Pancreas (tissue), 10 donors: Measurements from ENCODE around the gene TRIM34. TPM values are rescaled to one million over a fixed set of nuclear protein-coding genes. Genes with fewer than 3 reads are reported as not detected.
A peak's percentile ranks its signal among the peaks of the same experiment; 100 is the strongest.

Source experiments
- ATAC-seq, 4 donors: fragments of 200-7000 bp; cut with Tn5 transposase; one replicate each; pipeline versions ENCODE4 v1.8.0 to v1.9.1; 2020; ENCODE audit warnings: mild to moderate bottlenecking in 4 of 4, moderate library complexity in 4 of 4
- DNase-seq, 6 donors: peaks; one replicate each; pipeline ENCODE4 v3.0.0-alpha.2; 2020
- FAIRE-seq: peaks from 2 replicates; lab custom pipeline; 2012; peaks lifted over from hg19 to GRCh38; lab: Jason Lieb, UNC
- H3K27ac ChIP-seq, 4 donors: fragments of 200-600 bp; sonication (generic); 1 replicate in 3 of 4; 2 replicates in 1 of 4; pipeline versions ENCODE4 v1.5.0 to v1.8.0; 2020
- H3K27me3 ChIP-seq, 4 donors: fragments of 200-600 bp; one replicate each; pipeline ENCODE4 v1.8.0; 2021
- H3K36me3 ChIP-seq, 3 donors: fragments of 200-600 bp; sonication (generic) in 1 of 3; one replicate each; pipeline versions ENCODE4 v1.5.0 to v1.8.0; 2020 to 2021
- H3K4me1 ChIP-seq, 3 donors: fragments of 200-600 bp; one replicate each; pipeline ENCODE4 v1.8.0; 2021
- H3K4me3 ChIP-seq, 4 donors: fragments of 200-600 bp; sonication (generic) in 2 of 4; one replicate each; pipeline versions ENCODE4 v1.5.0 to v1.8.0; 2020 to 2021
- H3K9me3 ChIP-seq, 4 donors: fragments of 200-600 bp; one replicate each; pipeline ENCODE4 v1.8.0; 2021
- WGBS, 2 donors: extraction: QIAGEN DNeasy Blood & Tissue Kit; methylation state at CpG; one replicate each; pipeline ENCODE4 v1.1.7; 2013; 5-methylcytosine and 5-hydroxymethylcytosine counted together
- intact Hi-C, 3 donors: fragments of 100-400 bp; cut with DNase I; formaldehyde crosslinking; loops; one replicate each; pipeline versions ENCODE4 v1.11.1 to v1.14.2; 2022
- polyA plus RNA-seq, 2 donors: library from polyadenylated mRNA; stranded (reverse); fragments of 200-250 nt; gene quantifications; one replicate each; pipeline ENCODE4 v1.2.3, GENCODE V29; 2013
- total RNA-seq, 6 donors: library from RNA; stranded (reverse); fragmentation: NEBNext Ultra II Directional in 4 of 6; extraction: Animal tissue kit (Norgen Biotek cat#: 25700) in 4 of 6; gene quantifications; one replicate each; pipeline versions ENCODE4 v1.2.1 to v1.2.4, GENCODE V29; 2021 to 2023
- TF ChIP-seq, protein P1 (sequence below), 4 donors: fragments of 200-600 bp; sonication (generic) in 3 of 4; IDR thresholded peaks; one replicate each; pipeline versions ENCODE4 v1.5.0 to v1.8.0; 2021; ENCODE audit warnings: antibody characterized with exemption in 4 of 4
- donor health status: healthy with polysubstance abuse.
- donor health status: DM: no; HTN: no; CAD: no; lungs with moderate emphysema.
- donor health status: DM: no; HTN: no; CAD: no.
- donor health status: control.
- donor health status: control.
- donor health status: Bipolar disorder and iron deficiency.
- donor health status: DM: yes; HTN: yes; CAD: no.
- donor health status: DM: no; HTN: no; CAD: no.
- donor health status: DM: no; HTN: no; CAD: no.
- donor health status: DM: yes; HTN: yes; CAD: no.

TRIM34 gene
- total and polyA plus RNA-seq, 8 donors, result 0.54 to 5.6 (median 1.6) TPM

DNA sequence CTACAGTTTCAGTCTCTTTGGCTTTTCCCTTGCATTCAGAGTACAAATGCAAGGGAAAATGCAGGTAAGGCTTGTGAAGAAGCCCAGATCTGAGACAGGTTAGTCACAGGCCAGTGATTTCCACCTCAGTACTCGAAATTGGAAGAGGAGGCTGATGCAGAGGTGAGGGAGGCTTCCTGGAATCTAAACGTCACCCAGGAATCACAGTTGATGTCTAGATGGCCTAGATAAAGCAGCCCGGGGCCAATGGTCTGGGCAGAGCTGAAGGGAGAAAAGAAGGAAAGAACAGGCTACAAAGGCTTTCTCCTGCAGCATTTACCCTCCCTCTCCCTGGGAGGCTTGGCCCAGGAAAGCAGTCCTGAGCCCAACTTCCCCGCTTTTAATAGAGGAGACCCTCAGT lies 19.9 kb upstream of the TRIM34 start:
- Histone ChIP-seq H3K36me3 (no peaks in the 10 kb centered on the region), H3K4me1 (peaks cover 2 to 9% (median 6%) of the 10 kb centered on the region in 3 donors), H3K27me3 (no peaks in the 10 kb centered on the region), H3K4me3 (no peak overlapping the region), H3K9me3 (no peaks in the 10 kb centered on the region), H3K27ac (no peak overlapping the region)
- WGBS, 2 donors, result 68 to 75% methylated on average over 4 of the region's 4 CpGs
- FAIRE-seq (no peak), ATAC-seq (no peak), DNase-seq (no peak)
- TF ChIP-seq, protein P1, sequence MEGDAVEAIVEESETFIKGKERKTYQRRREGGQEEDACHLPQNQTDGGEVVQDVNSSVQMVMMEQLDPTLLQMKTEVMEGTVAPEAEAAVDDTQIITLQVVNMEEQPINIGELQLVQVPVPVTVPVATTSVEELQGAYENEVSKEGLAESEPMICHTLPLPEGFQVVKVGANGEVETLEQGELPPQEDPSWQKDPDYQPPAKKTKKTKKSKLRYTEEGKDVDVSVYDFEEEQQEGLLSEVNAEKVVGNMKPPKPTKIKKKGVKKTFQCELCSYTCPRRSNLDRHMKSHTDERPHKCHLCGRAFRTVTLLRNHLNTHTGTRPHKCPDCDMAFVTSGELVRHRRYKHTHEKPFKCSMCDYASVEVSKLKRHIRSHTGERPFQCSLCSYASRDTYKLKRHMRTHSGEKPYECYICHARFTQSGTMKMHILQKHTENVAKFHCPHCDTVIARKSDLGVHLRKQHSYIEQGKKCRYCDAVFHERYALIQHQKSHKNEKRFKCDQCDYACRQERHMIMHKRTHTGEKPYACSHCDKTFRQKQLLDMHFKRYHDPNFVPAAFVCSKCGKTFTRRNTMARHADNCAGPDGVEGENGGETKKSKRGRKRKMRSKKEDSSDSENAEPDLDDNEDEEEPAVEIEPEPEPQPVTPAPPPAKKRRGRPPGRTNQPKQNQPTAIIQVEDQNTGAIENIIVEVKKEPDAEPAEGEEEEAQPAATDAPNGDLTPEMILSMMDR (IDR thresholded peaks at IDR 0.05), result no peak
- intact Hi-C loops, result no loop called here

DNA sequence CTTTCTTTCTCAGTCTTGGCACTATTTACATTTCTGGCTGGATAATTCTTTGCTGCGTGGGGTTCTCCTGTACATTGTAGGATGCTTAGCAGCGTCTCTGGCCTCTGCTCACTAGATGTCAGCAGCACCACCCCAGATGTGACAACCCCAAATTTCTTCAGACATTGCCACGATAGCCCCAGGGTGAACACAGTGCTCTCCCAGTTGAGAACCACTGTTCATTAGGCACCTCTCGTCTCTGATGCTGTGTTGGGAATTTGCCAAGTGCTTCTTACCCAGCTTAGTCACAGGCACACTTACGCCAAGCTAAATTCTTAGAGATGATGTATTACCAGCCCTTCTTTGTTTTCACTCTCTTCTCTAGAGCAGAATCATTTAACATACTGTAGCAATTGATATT lies 19.0 kb upstream of the TRIM34 start:
- peaks cover 0 to 3% (median 0%) of the 10 kb centered on the region in 3 donors for H3K4me1 ChIP-seq
- WGBS, 2 donors, result 85 to 91% methylated on average over 5 of the region's 5 CpGs
- TF ChIP-seq, protein P1 (IDR thresholded peaks at IDR 0.05), result no peak
- no peaks in the 10 kb centered on the region for H3K36me3 ChIP-seq
- no peak overlapping the region for H3K27ac ChIP-seq
- DNase-seq, result no peak
- H3K9me3 ChIP-seq, result no peaks in the 10 kb centered on the region
- H3K27me3 ChIP-seq, result no peaks in the 10 kb centered on the region
- FAIRE-seq, result no peak
- intact Hi-C loops, result no loop called here
- H3K4me3 ChIP-seq, result no peak overlapping the region
- ATAC-seq, result no peak

DNA sequence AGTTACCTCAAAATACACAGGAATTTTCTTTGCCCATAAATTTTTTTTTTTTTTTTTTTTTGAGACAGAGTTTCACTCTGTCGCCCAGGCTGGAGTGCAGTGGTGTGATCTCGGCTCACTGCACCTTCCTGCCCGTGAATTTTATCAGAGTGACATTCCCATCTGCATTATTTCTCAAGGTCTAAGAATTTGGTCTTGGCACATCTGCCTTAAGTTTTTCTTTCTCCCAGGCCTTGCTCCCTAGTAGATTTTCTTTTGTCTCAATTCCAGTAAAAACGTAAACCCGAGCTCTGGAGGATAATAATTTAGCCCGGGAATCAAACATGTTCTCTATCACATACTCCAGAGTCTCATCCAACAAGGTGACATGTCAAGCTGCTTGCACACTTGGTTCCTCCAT lies 16.0 kb upstream of the TRIM34 start:
- ATAC-seq, result peak; percentile 44 to 87 (median 74)
- DNase-seq, result no peak
- WGBS, 2 donors, result 22 to 32% methylated on average over 6 of the region's 6 CpGs
- no peak overlapping the region for H3K4me3 ChIP-seq
- intact Hi-C loops, result no loop called here
- H3K27me3 ChIP-seq, result no peaks in the 10 kb centered on the region
- no peaks in the 10 kb centered on the region for H3K9me3 ChIP-seq
- no peak overlapping the region for H3K27ac ChIP-seq
- no peaks in the 10 kb centered on the region for H3K36me3 ChIP-seq
- no peaks in the 10 kb centered on the region for H3K4me1 ChIP-seq
- no peak for FAIRE-seq
- TF ChIP-seq, protein P1 (IDR thresholded peaks at IDR 0.05), result no peak

DNA sequence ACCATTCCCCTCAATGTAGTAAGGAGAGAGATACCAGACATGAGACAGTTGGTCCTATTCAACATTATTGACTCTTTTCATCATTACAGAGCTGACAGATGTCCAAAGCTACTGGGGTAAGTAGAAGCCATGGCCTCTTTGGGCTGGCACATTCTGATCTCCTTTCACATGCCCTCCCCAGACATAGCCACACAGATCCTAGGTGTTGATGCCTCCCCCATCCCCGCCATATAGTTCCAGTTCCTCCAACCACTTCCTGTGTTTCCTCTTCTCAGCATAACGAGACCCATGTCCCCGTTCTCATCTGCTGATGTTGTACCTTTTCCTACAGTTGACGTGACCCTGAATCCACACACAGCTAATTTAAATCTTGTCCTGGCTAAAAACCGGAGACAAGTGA lies 14.4 kb upstream of the TRIM34 start:
- H3K27me3 ChIP-seq, result no peaks in the 10 kb centered on the region
- H3K9me3 ChIP-seq, result no peaks in the 10 kb centered on the region
- no peaks in the 10 kb centered on the region for H3K4me1 ChIP-seq
- no peak for ATAC-seq
- H3K4me3 ChIP-seq, result no peak overlapping the region
- FAIRE-seq, result no peak
- H3K27ac ChIP-seq, result no peak overlapping the region
- H3K36me3 ChIP-seq, result no peaks in the 10 kb centered on the region
- intact Hi-C loops, result no loop called here
- WGBS, 2 donors, result 78 to 91% methylated on average over 5 of the region's 5 CpGs
- no peak for DNase-seq
- TF ChIP-seq, protein P1 (IDR thresholded peaks at IDR 0.05), result no peak

DNA sequence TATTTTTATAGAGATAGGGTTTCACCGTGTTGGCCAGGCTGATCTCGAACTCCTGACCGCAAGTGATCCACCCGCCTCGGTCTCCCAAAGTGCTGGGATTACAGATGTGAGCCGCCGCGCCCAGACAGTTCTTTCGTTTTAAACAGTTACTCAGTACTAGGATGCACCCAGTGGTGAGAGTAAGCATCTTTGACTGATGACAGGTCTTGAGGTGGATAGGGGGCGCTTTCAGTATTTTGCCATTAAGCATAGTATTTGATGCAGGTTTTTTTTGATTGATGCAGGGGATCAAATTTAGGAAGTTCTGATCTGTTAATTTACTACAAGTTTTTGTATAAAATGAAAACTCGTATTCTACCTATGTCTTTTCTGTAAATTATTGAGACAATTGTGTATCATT lies 13.2 kb upstream of the TRIM34 start:
- FAIRE-seq (no peak), ATAC-seq (no peak), DNase-seq (no peak)
- Histone ChIP-seq H3K9me3 (no peaks in the 10 kb centered on the region), H3K27me3 (no peaks in the 10 kb centered on the region), H3K4me1 (no peaks in the 10 kb centered on the region), H3K4me3 (no peak overlapping the region), H3K27ac (no peak overlapping the region), H3K36me3 (no peaks in the 10 kb centered on the region)
- TF ChIP-seq, protein P1 (IDR thresholded peaks at IDR 0.05), result no peak
- WGBS, 2 donors, result 93 to 95% methylated on average over 11 of the region's 11 CpGs
- intact Hi-C loops, result no loop called here
